ENCODE measurements around the gene GDF15.
"Not testable (repeated sequence)": the region's sequence is repeated elsewhere in the genome, so short reads cannot be mapped to it uniquely, and the experiment has no call there.

The GDF15 gene

DNA sequence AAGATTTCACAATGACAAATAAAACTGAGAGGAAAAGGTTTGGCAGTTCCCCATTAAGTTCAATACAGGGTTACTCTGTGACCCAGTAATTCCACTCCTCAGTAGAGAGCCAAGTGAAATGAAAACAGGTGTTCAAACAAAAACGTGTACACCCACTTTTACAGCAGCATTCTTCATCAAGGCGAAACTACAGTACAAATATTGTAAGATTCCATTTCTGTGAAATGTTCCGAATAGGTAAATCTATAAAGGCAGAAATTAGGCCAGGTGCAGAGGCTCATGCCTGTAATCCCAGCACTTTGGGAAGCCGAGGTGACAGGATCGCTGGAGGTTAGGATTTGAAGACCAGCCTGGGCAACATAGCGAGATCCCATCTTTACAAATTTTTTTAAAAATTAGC lies 8.9 kb upstream of the GDF15 start:
- no peak for DNase-seq (ENCODE audit: low spot score)
- no peak overlapping the region for H3K27ac ChIP-seq (replicated peaks; ENCODE audit: low read length)

GRCh38 chr19:18379803-18380747 lies 5.9 kb upstream of the GDF15 start:
- Histone ChIP-seq H3K4me2 (ENCODE audit: insufficient read depth, low read length, poor library complexity, severe bottlenecking) (no peak overlapping the region), H3K79me1 (ENCODE audit: low read depth, low read length) (no peaks in the 10 kb centered on the region), H3K18ac (ENCODE audit: low read length) (peak overlapping the region; percentile 52), H3K4me3 (ENCODE audit: low read length in 2 of 2) (no peak overlapping the region), H3K9me3 (replicated peaks in 1 of 2; ENCODE audit: control insufficient read depth in 2 of 2, insufficient read depth in 1 of 2, low read depth in 1 of 2, low read length in 2 of 2) (no peaks in the 10 kb centered on the region), H3K27me3 (ENCODE audit: control insufficient read depth in 3 of 3, insufficient read depth in 3 of 3, low read depth in 1 of 3, low read length in 3 of 3) (no peaks in the 10 kb centered on the region), H2AK5ac (ENCODE audit: low read depth, low read length) (peak overlapping the region; percentile 37), H3K4me1 (ENCODE audit: control insufficient read depth in 2 of 2, insufficient read depth in 1 of 2, low read depth in 1 of 2, low read length in 2 of 2) (peaks cover 0 to 1% of the 10 kb centered on the region in 2 donors), H4K8ac (ENCODE audit: low read depth, low read length) (peak overlapping the region; percentile 24), H2BK15ac (ENCODE audit: low read length) (peak overlapping the region; percentile 90), H3K4ac (ENCODE audit: low read length) (no peak overlapping the region), H2BK12ac (ENCODE audit: low read length) (no peak overlapping the region), H3K27ac (replicated peaks; ENCODE audit: low read length) (no peak overlapping the region), H2AFZ (ENCODE audit: low read length) (peak overlapping the region; percentile 36), H3K9ac (ENCODE audit: low read depth, low read length, poor library complexity) (no peak overlapping the region), H3K36me3 (replicated peaks in 1 of 2; ENCODE audit: control insufficient read depth in 2 of 2, insufficient read depth in 2 of 2, low read length in 2 of 2) (no peaks in the 10 kb centered on the region), H3K14ac (ENCODE audit: low read length) (no peak overlapping the region), H4K91ac (ENCODE audit: low read depth, low read length, poor library complexity) (no peak overlapping the region), H3K23ac (ENCODE audit: low read depth, low read length, poor library complexity) (no peak overlapping the region), H2BK120ac (ENCODE audit: low read depth, low read length) (peak overlapping the region; percentile 24), H2BK5ac (ENCODE audit: low read length) (peak overlapping the region; percentile 78)
- no CpG with 5 or more reads among the region's 22 CpGs for WGBS, 2 donors (ENCODE audit: extremely low coverage in 2 of 2, insufficient read length in 2 of 2, insufficient replicate concordance in 1 of 2)
- no peak for DNase-seq (ENCODE audit: low spot score)

More for the DNA sequence above, 8.9 kb upstream of the GDF15 start:
- Histone ChIP-seq H3K79me1 (ENCODE audit: low read depth, low read length) (no peaks in the 10 kb centered on the region), H2BK12ac (ENCODE audit: low read length) (no peak overlapping the region), H3K4ac (ENCODE audit: low read length) (no peak overlapping the region), H3K9me3 (replicated peaks in 1 of 2; ENCODE audit: control insufficient read depth in 2 of 2, insufficient read depth in 1 of 2, low read depth in 1 of 2, low read length in 2 of 2) (no peaks in the 10 kb centered on the region), H2AK5ac (ENCODE audit: low read depth, low read length) (no peak overlapping the region), H4K8ac (ENCODE audit: low read depth, low read length) (no peak overlapping the region), H3K4me2 (ENCODE audit: insufficient read depth, low read length, poor library complexity, severe bottlenecking) (no peak overlapping the region), H3K27me3 (ENCODE audit: control insufficient read depth in 3 of 3, insufficient read depth in 3 of 3, low read depth in 1 of 3, low read length in 3 of 3) (no peaks in the 10 kb centered on the region), H2BK5ac (ENCODE audit: low read length) (no peak overlapping the region), H3K4me1 (ENCODE audit: control insufficient read depth in 2 of 2, insufficient read depth in 1 of 2, low read depth in 1 of 2, low read length in 2 of 2) (peaks cover 16 to 17% of the 10 kb centered on the region in 2 donors), H3K9ac (ENCODE audit: low read depth, low read length, poor library complexity) (no peak overlapping the region), H2AFZ (ENCODE audit: low read length) (no peak overlapping the region), H3K23ac (ENCODE audit: low read depth, low read length, poor library complexity) (no peak overlapping the region), H3K36me3 (replicated peaks in 1 of 2; ENCODE audit: control insufficient read depth in 2 of 2, insufficient read depth in 2 of 2, low read length in 2 of 2) (no peaks in the 10 kb centered on the region), H2BK120ac (ENCODE audit: low read depth, low read length) (no peak overlapping the region), H4K91ac (ENCODE audit: low read depth, low read length, poor library complexity) (no peak overlapping the region), H3K18ac (ENCODE audit: low read length) (no peak overlapping the region), H3K14ac (ENCODE audit: low read length) (no peak overlapping the region), H2BK15ac (ENCODE audit: low read length) (no peak overlapping the region), H3K4me3 (ENCODE audit: low read length in 2 of 2) (no peak overlapping the region)
- WGBS, 2 donors (ENCODE audit: extremely low coverage in 2 of 2, insufficient read length in 2 of 2, insufficient replicate concordance in 1 of 2), result no CpG with 5 or more reads among the region's 6 CpGs

DNA sequence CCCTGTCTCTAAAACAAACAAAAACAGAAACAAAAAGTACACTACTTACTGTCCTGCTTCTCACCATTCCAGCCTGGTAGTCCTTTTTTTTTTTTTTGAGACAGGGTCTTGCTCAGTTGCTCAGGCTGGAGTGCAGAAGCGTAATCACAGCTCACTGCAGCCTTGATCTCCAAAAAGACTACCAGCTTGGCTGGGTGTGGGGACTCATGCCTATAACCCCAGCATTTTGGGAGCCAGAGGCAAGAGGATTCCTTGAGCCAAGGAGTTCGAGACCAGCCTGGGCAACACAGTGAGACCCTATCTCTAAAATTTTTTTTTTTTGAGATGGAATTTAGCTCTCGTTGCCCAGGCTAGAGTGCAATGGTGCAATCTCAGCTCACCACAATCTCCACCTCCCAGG lies 5.1 kb upstream of the GDF15 start:
- H3K9me3 ChIP-seq (replicated peaks in 1 of 2; ENCODE audit: control insufficient read depth in 2 of 2, insufficient read depth in 1 of 2, low read depth in 1 of 2, low read length in 2 of 2), result no peaks in the 10 kb centered on the region
- no peak overlapping the region for H2AK5ac ChIP-seq (ENCODE audit: low read depth, low read length)
- H3K4me3 ChIP-seq (ENCODE audit: low read length in 2 of 2), result no peak overlapping the region
- WGBS, 2 donors (ENCODE audit: extremely low coverage in 2 of 2, insufficient read length in 2 of 2, insufficient replicate concordance in 1 of 2), result no CpG with 5 or more reads among the region's 3 CpGs
- no peak overlapping the region for H3K9ac ChIP-seq (ENCODE audit: low read depth, low read length, poor library complexity)
- no peaks in the 10 kb centered on the region for H3K36me3 ChIP-seq (replicated peaks in 1 of 2; ENCODE audit: control insufficient read depth in 2 of 2, insufficient read depth in 2 of 2, low read length in 2 of 2)
- H2BK5ac ChIP-seq (ENCODE audit: low read length), result no peak overlapping the region
- H3K23ac ChIP-seq (ENCODE audit: low read depth, low read length, poor library complexity), result no peak overlapping the region
- no peak overlapping the region for H4K91ac ChIP-seq (ENCODE audit: low read depth, low read length, poor library complexity)
- H3K27ac ChIP-seq (replicated peaks; ENCODE audit: low read length), result no peak overlapping the region
- peak overlapping the region; percentile 24 for H4K8ac ChIP-seq (ENCODE audit: low read depth, low read length)
- H2AFZ ChIP-seq (ENCODE audit: low read length), result no peak overlapping the region
- peak overlapping the region; percentile 90 for H2BK15ac ChIP-seq (ENCODE audit: low read length)
- no peak overlapping the region for H2BK12ac ChIP-seq (ENCODE audit: low read length)
- H3K18ac ChIP-seq (ENCODE audit: low read length), result no peak overlapping the region
- H3K27me3 ChIP-seq (ENCODE audit: control insufficient read depth in 3 of 3, insufficient read depth in 3 of 3, low read depth in 1 of 3, low read length in 3 of 3), result no peaks in the 10 kb centered on the region
- peak overlapping the region; percentile 24 for H2BK120ac ChIP-seq (ENCODE audit: low read depth, low read length)
- no peak overlapping the region for H3K14ac ChIP-seq (ENCODE audit: low read length)
- DNase-seq (ENCODE audit: low spot score), result no peak
- H3K4ac ChIP-seq (ENCODE audit: low read length), result no peak overlapping the region
- H3K4me1 ChIP-seq (ENCODE audit: control insufficient read depth in 2 of 2, insufficient read depth in 1 of 2, low read depth in 1 of 2, low read length in 2 of 2), result peaks cover 2 to 5% of the 10 kb centered on the region in 2 donors
- H3K4me2 ChIP-seq (ENCODE audit: insufficient read depth, low read length, poor library complexity, severe bottlenecking), result no peak overlapping the region
- H3K79me1 ChIP-seq (ENCODE audit: low read depth, low read length), result no peaks in the 10 kb centered on the region

DNA sequence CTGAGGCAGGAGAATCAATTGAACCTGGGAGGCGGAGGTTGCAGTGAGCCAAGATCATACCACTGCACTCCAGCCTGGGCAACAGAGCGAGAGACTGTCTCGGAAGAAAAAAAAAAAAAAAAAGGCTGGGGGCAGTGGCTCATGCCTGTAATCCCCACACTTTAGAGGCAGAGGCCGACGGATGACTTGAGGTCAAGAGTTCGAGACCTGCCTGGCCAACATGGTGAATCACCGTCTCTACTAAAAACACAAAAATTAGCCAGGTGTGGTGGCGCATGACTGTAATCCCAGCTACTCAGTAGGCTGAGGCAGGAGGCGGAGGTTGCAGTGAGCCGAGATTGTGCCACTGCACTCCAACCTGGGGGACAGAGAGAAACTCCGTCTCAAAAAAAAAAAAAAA lies 2.3 kb upstream of the GDF15 start:
- H3K23ac ChIP-seq (ENCODE audit: low read depth, low read length, poor library complexity); H3K9ac ChIP-seq (ENCODE audit: low read depth, low read length, poor library complexity); H2BK5ac ChIP-seq (ENCODE audit: low read length); H4K8ac ChIP-seq (ENCODE audit: low read depth, low read length); H3K18ac ChIP-seq (ENCODE audit: low read length); H2AK5ac ChIP-seq (ENCODE audit: low read depth, low read length); H3K4me2 ChIP-seq (ENCODE audit: insufficient read depth, low read length, poor library complexity, severe bottlenecking); H3K4me3 ChIP-seq (ENCODE audit: low read length in 2 of 2); H3K36me3 ChIP-seq (replicated peaks in 1 of 2; ENCODE audit: control insufficient read depth in 2 of 2, insufficient read depth in 2 of 2, low read length in 2 of 2); DNase-seq (ENCODE audit: low spot score); H2BK15ac ChIP-seq (ENCODE audit: low read length); H3K27ac ChIP-seq (replicated peaks; ENCODE audit: low read length); H2BK120ac ChIP-seq (ENCODE audit: low read depth, low read length); H2BK12ac ChIP-seq (ENCODE audit: low read length); H4K91ac ChIP-seq (ENCODE audit: low read depth, low read length, poor library complexity); H2AFZ ChIP-seq (ENCODE audit: low read length); H3K4ac ChIP-seq (ENCODE audit: low read length); H3K14ac ChIP-seq (ENCODE audit: low read length); H3K9me3 ChIP-seq (replicated peaks in 1 of 2; ENCODE audit: control insufficient read depth in 2 of 2, insufficient read depth in 1 of 2, low read depth in 1 of 2, low read length in 2 of 2); H3K79me1 ChIP-seq (ENCODE audit: low read depth, low read length): not testable (repeated sequence)
- WGBS, 2 donors (ENCODE audit: extremely low coverage in 2 of 2, insufficient read length in 2 of 2, insufficient replicate concordance in 1 of 2), result no CpG with 5 or more reads among the region's 11 CpGs
- peaks cover 0 to 21% (median 0%) of the 10 kb centered on the region in 3 experiments for H3K27me3 ChIP-seq (ENCODE audit: control insufficient read depth in 3 of 3, insufficient read depth in 3 of 3, low read depth in 1 of 3, low read length in 3 of 3)
- peaks cover 11 to 13% of the 10 kb centered on the region in 2 donors for H3K4me1 ChIP-seq (ENCODE audit: control insufficient read depth in 2 of 2, insufficient read depth in 1 of 2, low read depth in 1 of 2, low read length in 2 of 2)

Measured in neuronal stem cell (in vitro differentiated cells).